AG09319 (cell line): ENCODE data around the gene ZMYND10.
A peak's percentile ranks its signal among the peaks of the same experiment; 100 is the strongest.

Experiments used
- DNase-seq: peaks from one replicate; pipeline ENCODE4 v3.0.0-alpha.2; 2010; ENCODE audit warnings: low read depth; ENCODE audit errors: extremely low read depth
- TF ChIP-seq, protein P1 (sequence below): IDR thresholded peaks from 2 replicates; pipeline ENCODE4 v1.5.1; 2011; ENCODE audit warnings: low read depth, mild to moderate bottlenecking, inconsistent platforms, low read length, moderate library complexity

Gene ZMYND10

DNA sequence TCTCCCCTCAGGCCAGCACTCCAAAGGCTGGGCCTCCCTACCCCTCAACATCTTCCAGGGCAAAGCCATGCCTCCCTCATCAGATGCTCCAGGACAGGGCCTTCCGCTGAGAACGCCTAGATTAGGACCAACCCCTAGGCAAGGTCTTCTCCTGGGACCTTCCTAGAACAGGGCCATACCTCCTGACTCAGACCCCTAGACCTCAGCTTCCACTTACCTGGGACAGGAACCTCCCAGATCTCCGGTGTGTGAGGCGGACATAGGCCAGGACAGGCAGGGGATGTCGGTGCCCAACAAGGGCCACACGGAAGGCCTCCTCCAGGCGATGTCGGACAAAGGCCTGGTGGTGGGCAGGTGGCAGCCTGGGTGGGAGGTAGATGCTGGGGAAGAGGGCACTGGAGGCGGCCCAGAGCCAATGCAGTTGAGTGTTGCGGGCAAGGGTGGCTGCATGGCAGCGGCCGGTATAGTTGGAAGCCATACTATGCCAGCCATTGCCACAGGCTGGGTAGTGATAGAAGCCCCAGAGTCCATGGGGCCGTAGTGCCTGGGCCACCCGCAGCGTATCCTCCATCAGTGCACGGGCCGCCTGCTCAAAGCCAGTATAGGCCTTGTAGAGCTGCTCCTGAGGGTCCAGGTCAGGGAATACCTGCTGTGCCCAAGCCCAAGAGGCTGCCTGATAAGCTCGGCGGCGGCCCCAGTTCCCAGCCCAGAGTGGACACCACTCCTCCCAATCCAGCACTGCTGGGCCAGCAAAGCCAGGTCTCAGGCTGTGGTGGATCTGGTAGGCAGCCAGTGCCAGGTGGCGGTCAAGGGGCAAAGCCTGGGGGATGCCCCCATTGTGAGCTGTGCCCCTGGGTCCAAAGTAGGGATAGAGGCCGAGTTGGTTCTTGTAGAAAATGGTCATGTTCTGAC, 50.8 kb downstream of the ZMYND10 start:
- no peak for DNase-seq
- TF ChIP-seq, protein P1, sequence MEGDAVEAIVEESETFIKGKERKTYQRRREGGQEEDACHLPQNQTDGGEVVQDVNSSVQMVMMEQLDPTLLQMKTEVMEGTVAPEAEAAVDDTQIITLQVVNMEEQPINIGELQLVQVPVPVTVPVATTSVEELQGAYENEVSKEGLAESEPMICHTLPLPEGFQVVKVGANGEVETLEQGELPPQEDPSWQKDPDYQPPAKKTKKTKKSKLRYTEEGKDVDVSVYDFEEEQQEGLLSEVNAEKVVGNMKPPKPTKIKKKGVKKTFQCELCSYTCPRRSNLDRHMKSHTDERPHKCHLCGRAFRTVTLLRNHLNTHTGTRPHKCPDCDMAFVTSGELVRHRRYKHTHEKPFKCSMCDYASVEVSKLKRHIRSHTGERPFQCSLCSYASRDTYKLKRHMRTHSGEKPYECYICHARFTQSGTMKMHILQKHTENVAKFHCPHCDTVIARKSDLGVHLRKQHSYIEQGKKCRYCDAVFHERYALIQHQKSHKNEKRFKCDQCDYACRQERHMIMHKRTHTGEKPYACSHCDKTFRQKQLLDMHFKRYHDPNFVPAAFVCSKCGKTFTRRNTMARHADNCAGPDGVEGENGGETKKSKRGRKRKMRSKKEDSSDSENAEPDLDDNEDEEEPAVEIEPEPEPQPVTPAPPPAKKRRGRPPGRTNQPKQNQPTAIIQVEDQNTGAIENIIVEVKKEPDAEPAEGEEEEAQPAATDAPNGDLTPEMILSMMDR: no peak

DNA sequence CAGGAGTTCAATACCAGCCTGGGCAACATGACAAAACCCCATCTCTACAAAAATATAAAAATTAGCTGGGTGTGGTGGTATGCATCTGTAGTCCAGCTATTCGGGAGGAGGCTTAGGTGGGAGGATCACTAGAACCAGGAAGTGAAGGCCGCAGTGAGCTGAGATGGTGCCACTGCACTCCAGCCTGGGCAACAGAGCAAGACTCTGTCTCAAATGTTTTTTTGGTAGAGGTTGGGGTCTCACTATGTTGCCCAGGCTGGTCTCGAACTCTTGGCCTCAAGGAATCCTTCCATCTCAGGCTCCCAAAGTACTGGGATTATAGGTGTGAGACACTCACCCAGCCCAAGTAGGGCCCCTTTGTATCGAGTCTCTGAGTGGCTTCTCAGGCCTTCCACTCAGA, 51.4 kb downstream of the ZMYND10 start:
- TF ChIP-seq, protein P1: no peak
- no peak for DNase-seq

GRCh38 chr3:50293079-50293801, 52.3 kb downstream of the ZMYND10 start:
- no peak for DNase-seq
- TF ChIP-seq, protein P1: no peak

DNA sequence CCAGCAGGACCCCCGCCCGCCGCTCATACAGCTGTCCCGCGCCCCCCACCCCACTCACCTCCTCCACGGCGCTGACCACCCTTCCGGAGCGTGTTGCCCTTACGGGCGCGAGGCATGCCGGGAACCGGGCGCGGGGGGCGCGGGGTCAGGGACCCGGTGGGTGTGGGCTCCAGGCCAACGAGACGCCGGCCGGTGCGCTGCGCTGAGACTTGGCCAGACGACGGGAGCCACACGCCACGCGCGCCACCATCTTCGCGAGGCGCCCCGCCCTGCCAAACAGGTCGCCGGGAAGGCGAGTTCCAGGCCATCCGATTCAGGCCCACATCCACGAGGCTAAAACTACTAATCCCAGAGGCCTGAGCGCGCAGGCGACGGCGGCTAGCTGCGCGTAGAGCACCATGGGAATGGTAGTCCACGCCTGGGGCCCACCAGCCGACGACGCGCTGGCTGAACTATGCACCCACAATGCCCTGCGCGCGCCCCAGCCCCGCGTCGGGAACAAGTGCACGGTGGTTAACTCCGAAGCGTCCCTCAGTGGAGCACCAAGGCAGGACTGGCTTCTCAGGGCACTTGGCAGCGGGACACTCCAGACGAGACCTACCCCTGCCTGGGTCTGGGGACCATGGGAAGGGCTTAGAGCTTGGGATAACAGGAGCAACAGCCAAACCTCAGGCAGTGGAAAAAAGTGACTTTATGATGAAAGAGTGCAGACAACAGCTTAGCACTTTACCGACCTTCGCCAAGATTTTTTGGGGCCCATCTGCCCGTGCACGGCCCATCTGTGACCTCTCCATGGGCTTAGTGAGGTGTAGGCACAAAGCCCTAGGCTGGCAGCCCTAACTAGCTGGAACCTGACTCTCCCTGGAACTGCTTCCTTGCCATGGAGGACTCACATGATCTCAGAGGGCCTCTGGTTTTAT, 53.1 kb downstream of the ZMYND10 start, which contains the start of gene IFRD2:
IFRD2 (minus strand) TSS at position 271 of the 920 bp plus-strand sequence; CDS start at position 116, 155 bp downstream.
- TF ChIP-seq, protein P1: no peak
- DNase-seq: peak; percentile 92
